ENCODE measurements around the gene ANKRD39. TPM values are rescaled to one million over a fixed set of nuclear protein-coding genes. Genes with fewer than 3 reads are reported as not detected.

Gene ANKRD39
- total and polyA plus RNA-seq, 2 of the 8 experiments (the other 6 are each of a cell fraction or from before 2014, with no cell fraction given) = 18.5 to 21.3 TPM

- H3K27me3 ChIP-seq (replicated peaks in 1 of 4; ENCODE audit: control insufficient read depth in 3 of 4, extremely low read depth in 1 of 4, insufficient read depth in 3 of 4, low read length in 3 of 4) = no peaks in the 10 kb centered on the region
- POLR2A ChIA-PET (ENCODE audit: partially characterized antibody) = interaction anchor here (2.7 to 2.9 kb wide), 2 partner anchors 9 to 10 kb away, joined by 6 to 9 read pairs; partner anchors contain the start of gene ANKRD39
- TF ChIP-seq ZNF274 (IDR thresholded peaks at IDR 0.05; ENCODE audit: borderline replicate concordance, extremely low read depth, low read length) = no peak
- TF ChIP-seq PHF8 (conservative IDR thresholded peaks at IDR 0.05; ENCODE audit: low read depth, low read length) = no peak
- no peak for TF ChIP-seq CHD2 (IDR thresholded peaks at IDR 0.05; ENCODE audit: low read length)
- no peak for TF ChIP-seq GABPA (IDR thresholded peaks at IDR 0.05; ENCODE audit: borderline replicate concordance, insufficient read depth, low read length)
- TF ChIP-seq POLR2A (IDR thresholded peaks at IDR 0.05; ENCODE audit: control extremely low read depth in 1 of 2, low read depth in 2 of 2, low read length in 2 of 2) = no peak
- TF ChIP-seq CREB1 (IDR thresholded peaks at IDR 0.05) = no peak
- no peak for TF ChIP-seq KDM5A (IDR thresholded peaks at IDR 0.05; ENCODE audit: low read length)
- TF ChIP-seq TEAD4 (IDR thresholded peaks at IDR 0.05; ENCODE audit: low read depth, low read length) = no peak
- TF ChIP-seq E2F6 (IDR thresholded peaks at IDR 0.05) = no peak
- no peak for TF ChIP-seq EP300 (IDR thresholded peaks at IDR 0.05; ENCODE audit: borderline replicate concordance in 1 of 2, low read depth in 2 of 2, low read length in 2 of 2)
Measured at GRCh38 chr2:96848264-96848663, 9.6 kb downstream of the ANKRD39 start.

More at GRCh38 chr2:96848264-96848663, 9.6 kb downstream of the ANKRD39 start:
- no peak overlapping the region for H3K4me3 ChIP-seq (ENCODE audit: extremely low read depth in 1 of 4, insufficient read depth in 2 of 4, low read depth in 3 of 4, low read length in 4 of 4)
- H3K56ac ChIP-seq (replicated peaks; ENCODE audit: insufficient read length, low read depth, low read length) = no peak overlapping the region
- no peak overlapping the region for H4K8ac ChIP-seq (ENCODE audit: extremely low read depth, insufficient read depth, low read length)
- no peak overlapping the region for H2AK5ac ChIP-seq (ENCODE audit: low read depth, low read length)
- CTCF ChIA-PET (ENCODE audit: partially characterized antibody) = interaction anchor here (1.1 to 1.5 kb wide), 2 partner anchors 102 to 164 kb away, joined by 3 to 4 read pairs; no protein-coding TSS in a partner anchor
- no peaks in the 10 kb centered on the region for H3K79me2 ChIP-seq (ENCODE audit: control insufficient read depth in 1 of 2, insufficient read depth in 2 of 2, low read length in 2 of 2)
- H3K14ac ChIP-seq (ENCODE audit: insufficient read length) = no peak overlapping the region
- H3K23ac ChIP-seq (ENCODE audit: insufficient read length) = no peak overlapping the region
- H3K18ac ChIP-seq (ENCODE audit: extremely low read depth, low read length) = no peak overlapping the region
- no peak overlapping the region for H3K27ac ChIP-seq (ENCODE audit: low read depth, low read length)
- H3K9me3 ChIP-seq (ENCODE audit: insufficient read depth in 2 of 2, low read depth in 1 of 2, low read length in 1 of 2) = no peaks in the 10 kb centered on the region
- no peaks in the 10 kb centered on the region for H3K4me1 ChIP-seq (replicated peaks in 1 of 4; ENCODE audit: control insufficient read depth in 3 of 4, insufficient read depth in 4 of 4, low read length in 3 of 4)
- peaks cover under 1 to 4% of the 10 kb centered on the region in 2 experiments for H4K20me1 ChIP-seq (replicated peaks in 1 of 2; ENCODE audit: control insufficient read depth in 1 of 2, insufficient read depth in 2 of 2, low read length in 2 of 2)
- WGBS, 2 experiments (ENCODE audit: extremely low coverage in 1 of 2, insufficient coverage in 1 of 2, insufficient read length in 1 of 2, insufficient replicate concordance in 2 of 2, low coverage in 1 of 2, low lambda C conversion rate in 2 of 2, missing lambda C conversion rate in 1 of 2) = 91% methylated on average over 9 of the region's 9 CpGs; no CpG with 5 or more reads in 1 of the 2 experiments
- no peak overlapping the region for H2BK20ac ChIP-seq (ENCODE audit: low read length)
- H2BK15ac ChIP-seq (ENCODE audit: low read length) = no peak overlapping the region
- no peaks in the 10 kb centered on the region for H3K23me2 ChIP-seq (ENCODE audit: low read depth, low read length)
- no peak overlapping the region for H3K4ac ChIP-seq (replicated peaks; ENCODE audit: insufficient read length, low read depth, low read length)
- no peak overlapping the region for H3K9ac ChIP-seq (replicated peaks in 1 of 4; ENCODE audit: extremely low read depth in 1 of 4, low read depth in 3 of 4, low read length in 3 of 4)
- H2BK5ac ChIP-seq (ENCODE audit: low read depth, low read length) = no peak overlapping the region
- no peak overlapping the region for H2BK12ac ChIP-seq (ENCODE audit: low read depth, low read length)
- no peak overlapping the region for H2BK120ac ChIP-seq (replicated peaks; ENCODE audit: low read depth, low read length)
- 0 out of 2 replicates have a peak, but pooled peaks cover 2% of the 10 kb centered on the region for H3K79me1 ChIP-seq (ENCODE audit: low read depth, low read length)
- FAIRE-seq = no peak
- H3K36me3 ChIP-seq (ENCODE audit: control insufficient read depth in 2 of 4, insufficient read depth in 4 of 4, low read length in 3 of 4) = peaks cover 2 to 42% (median 13%) of the 10 kb centered on the region in 4 experiments; a peak in 5 of 8 replicates
- DNase-seq (ENCODE audit: low read depth in 1 of 2, low spot score in 2 of 2) = no peak
- no peak overlapping the region for H4K5ac ChIP-seq (ENCODE audit: insufficient read length, low read depth, low read length)
- no peak overlapping the region for H2AFZ ChIP-seq (ENCODE audit: low read length)
- H4K91ac ChIP-seq (replicated peaks; ENCODE audit: insufficient read length, low read length) = no peak overlapping the region
- H3K4me2 ChIP-seq (ENCODE audit: insufficient read depth in 1 of 2, low read depth in 2 of 2, low read length in 2 of 2) = no peak overlapping the region

Measured in H1 (cell line).